Measurements from ENCODE around the gene ATXN7L3B.

DNA sequence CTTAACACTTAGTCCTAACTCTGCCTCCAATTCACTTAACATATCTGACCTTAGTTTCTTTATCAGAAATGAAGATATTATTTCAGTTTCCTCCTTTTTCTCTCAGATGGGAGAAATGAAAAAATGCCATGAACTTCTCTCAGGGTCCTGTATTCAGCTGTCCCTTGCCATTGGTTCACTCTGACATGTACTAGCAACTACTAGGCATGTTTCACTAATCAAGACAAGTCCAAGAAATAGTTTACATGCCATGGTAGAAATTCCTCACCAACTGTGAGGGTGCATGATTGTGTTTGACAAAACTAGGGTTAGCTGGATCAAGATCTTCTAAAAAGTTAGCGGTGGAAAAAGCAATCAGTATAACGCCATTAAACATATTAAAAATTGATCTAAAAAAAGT is 7.0 kb upstream of the ATXN7L3B start:
- TF ChIP-seq ZNF830 (CRISPR knock-in tag; IDR thresholded peaks at IDR 0.05) (no peak), POLR2A (conservative IDR thresholded peaks at IDR 0.05) (no peak), CBX1 (IDR thresholded peaks at IDR 0.05; ENCODE audit: low read depth) (no peak), ZNF384 (IDR thresholded peaks at IDR 0.05; ENCODE audit: low read depth, low read length) (no peak), TARDBP (IDR thresholded peaks at IDR 0.05) (no peak), NFYB (IDR thresholded peaks at IDR 0.05; ENCODE audit: extremely low read depth, insufficient read length) (no peak), TAF1 (IDR thresholded peaks at IDR 0.05; ENCODE audit: control insufficient read depth, extremely low read depth, insufficient read depth, low read length, severe bottlenecking) (no peak)
- TF ChIP-seq, protein P1, sequence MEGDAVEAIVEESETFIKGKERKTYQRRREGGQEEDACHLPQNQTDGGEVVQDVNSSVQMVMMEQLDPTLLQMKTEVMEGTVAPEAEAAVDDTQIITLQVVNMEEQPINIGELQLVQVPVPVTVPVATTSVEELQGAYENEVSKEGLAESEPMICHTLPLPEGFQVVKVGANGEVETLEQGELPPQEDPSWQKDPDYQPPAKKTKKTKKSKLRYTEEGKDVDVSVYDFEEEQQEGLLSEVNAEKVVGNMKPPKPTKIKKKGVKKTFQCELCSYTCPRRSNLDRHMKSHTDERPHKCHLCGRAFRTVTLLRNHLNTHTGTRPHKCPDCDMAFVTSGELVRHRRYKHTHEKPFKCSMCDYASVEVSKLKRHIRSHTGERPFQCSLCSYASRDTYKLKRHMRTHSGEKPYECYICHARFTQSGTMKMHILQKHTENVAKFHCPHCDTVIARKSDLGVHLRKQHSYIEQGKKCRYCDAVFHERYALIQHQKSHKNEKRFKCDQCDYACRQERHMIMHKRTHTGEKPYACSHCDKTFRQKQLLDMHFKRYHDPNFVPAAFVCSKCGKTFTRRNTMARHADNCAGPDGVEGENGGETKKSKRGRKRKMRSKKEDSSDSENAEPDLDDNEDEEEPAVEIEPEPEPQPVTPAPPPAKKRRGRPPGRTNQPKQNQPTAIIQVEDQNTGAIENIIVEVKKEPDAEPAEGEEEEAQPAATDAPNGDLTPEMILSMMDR (IDR thresholded peaks at IDR 0.05 in 2 of 3, conservative IDR thresholded peaks at IDR 0.05 in 1 of 3; ENCODE audit: insufficient read depth in 2 of 3, low read depth in 1 of 3, low read length in 3 of 3), result no peak
- TF ChIP-seq, protein P2, sequence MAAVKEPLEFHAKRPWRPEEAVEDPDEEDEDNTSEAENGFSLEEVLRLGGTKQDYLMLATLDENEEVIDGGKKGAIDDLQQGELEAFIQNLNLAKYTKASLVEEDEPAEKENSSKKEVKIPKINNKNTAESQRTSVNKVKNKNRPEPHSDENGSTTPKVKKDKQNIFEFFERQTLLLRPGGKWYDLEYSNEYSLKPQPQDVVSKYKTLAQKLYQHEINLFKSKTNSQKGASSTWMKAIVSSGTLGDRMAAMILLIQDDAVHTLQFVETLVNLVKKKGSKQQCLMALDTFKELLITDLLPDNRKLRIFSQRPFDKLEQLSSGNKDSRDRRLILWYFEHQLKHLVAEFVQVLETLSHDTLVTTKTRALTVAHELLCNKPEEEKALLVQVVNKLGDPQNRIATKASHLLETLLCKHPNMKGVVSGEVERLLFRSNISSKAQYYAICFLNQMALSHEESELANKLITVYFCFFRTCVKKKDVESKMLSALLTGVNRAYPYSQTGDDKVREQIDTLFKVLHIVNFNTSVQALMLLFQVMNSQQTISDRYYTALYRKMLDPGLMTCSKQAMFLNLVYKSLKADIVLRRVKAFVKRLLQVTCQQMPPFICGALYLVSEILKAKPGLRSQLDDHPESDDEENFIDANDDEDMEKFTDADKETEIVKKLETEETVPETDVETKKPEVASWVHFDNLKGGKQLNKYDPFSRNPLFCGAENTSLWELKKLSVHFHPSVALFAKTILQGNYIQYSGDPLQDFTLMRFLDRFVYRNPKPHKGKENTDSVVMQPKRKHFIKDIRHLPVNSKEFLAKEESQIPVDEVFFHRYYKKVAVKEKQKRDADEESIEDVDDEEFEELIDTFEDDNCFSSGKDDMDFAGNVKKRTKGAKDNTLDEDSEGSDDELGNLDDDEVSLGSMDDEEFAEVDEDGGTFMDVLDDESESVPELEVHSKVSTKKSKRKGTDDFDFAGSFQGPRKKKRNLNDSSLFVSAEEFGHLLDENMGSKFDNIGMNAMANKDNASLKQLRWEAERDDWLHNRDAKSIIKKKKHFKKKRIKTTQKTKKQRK (IDR thresholded peaks at IDR 0.05; ENCODE audit: borderline replicate concordance, low read depth, low read length), result no peak
